CD14-positive monocyte (primary cell): ENCODE measurements around the gene FNDC3A. TPM values are rescaled to one million over a fixed set of nuclear protein-coding genes. Genes with fewer than 3 reads are reported as not detected.

Experiments used
- DNase-seq, 3 donors: peaks; one replicate each; pipeline ENCODE4 v3.0.0-alpha.2; 2011 to 2022
- H2AFZ ChIP-seq: 2 replicates; pipeline ENCODE4 v1.6.0; 2012; ENCODE audit warnings: mild to moderate bottlenecking, low read depth, low read length, inconsistent platforms; ENCODE audit not compliant: insufficient read depth, poor library complexity, severe bottlenecking
- H3K27ac ChIP-seq, 2 donors: 1 replicate in 1 of 2; 2 replicates in 1 of 2; pipeline ENCODE4 v1.5.1; 2012 to 2013; ENCODE audit warnings: low read length in 2 of 2, control low read depth in 1 of 2, inconsistent platforms in 1 of 2, low read depth in 1 of 2, mild to moderate bottlenecking in 1 of 2
- H3K27me3 ChIP-seq, 2 donors: one replicate each; pipeline versions ENCODE4 v1.6.0 to v1.6.1; 2011 to 2013; ENCODE audit warnings: low read length in 2 of 2; ENCODE audit not compliant: control insufficient read depth in 2 of 2, insufficient read depth in 2 of 2
- H3K36me3 ChIP-seq, 2 donors: replicated peaks in 1 of 2; 1 replicate in 1 of 2; 2 replicates in 1 of 2; pipeline versions ENCODE4 v1.5.1 to v1.6.1; 2012 to 2013; ENCODE audit warnings: low read length in 2 of 2, control low read depth in 1 of 2, inconsistent platforms in 1 of 2, mild to moderate bottlenecking in 1 of 2; ENCODE audit not compliant: insufficient read depth in 2 of 2, control insufficient read depth in 1 of 2
- H3K4me1 ChIP-seq, 2 donors: 1 replicate in 1 of 2; 2 replicates in 1 of 2; pipeline versions ENCODE4 v1.5.1 to v1.6.1; 2012 to 2013; ENCODE audit warnings: low read length in 2 of 2, control low read depth in 1 of 2, inconsistent platforms in 1 of 2, mild to moderate bottlenecking in 1 of 2, moderate library complexity in 1 of 2; ENCODE audit not compliant: insufficient read depth in 2 of 2, control insufficient read depth in 1 of 2
- H3K4me2 ChIP-seq: replicated peaks from 2 replicates; pipeline ENCODE3; 2012; ENCODE audit warnings: low read length, moderate library complexity, mild to moderate bottlenecking; ENCODE audit not compliant: poor library complexity, severe bottlenecking; ENCODE audit errors: extremely low read depth
- H3K4me3 ChIP-seq, 3 experiments: fragments of 200-600 bp in 1 of 3; sonication (generic) in 1 of 3; replicated peaks in 1 of 3; 1 replicate in 2 of 3; 2 replicates in 1 of 3; pipeline ENCODE4 v1.5.1; 2011 to 2013; ENCODE audit warnings: low read length in 3 of 3, mild to moderate bottlenecking in 3 of 3, control low read depth in 2 of 3, low read depth in 2 of 3, inconsistent platforms in 1 of 3, moderate library complexity in 1 of 3
- H3K79me2 ChIP-seq: 2 replicates; pipeline ENCODE4 v1.6.0; 2012; ENCODE audit warnings: mild to moderate bottlenecking, control low read depth, inconsistent platforms, low read length, moderate library complexity; ENCODE audit not compliant: insufficient read depth
- H3K9ac ChIP-seq: 2 replicates; pipeline ENCODE4 v1.6.0; 2017; ENCODE audit warnings: low read length, mild to moderate bottlenecking; ENCODE audit not compliant: insufficient read depth, poor library complexity, severe bottlenecking
- H3K9me3 ChIP-seq, 2 donors: replicated peaks in 1 of 2; 1 replicate in 1 of 2; 2 replicates in 1 of 2; pipeline versions ENCODE4 v1.5.1 to v1.6.1; 2012 to 2013; ENCODE audit warnings: low read length in 2 of 2, control low read depth in 1 of 2; ENCODE audit not compliant: control insufficient read depth in 1 of 2, insufficient read depth in 1 of 2
- H4K20me1 ChIP-seq: 2 replicates; pipeline ENCODE4 v1.6.0; 2012; ENCODE audit warnings: mild to moderate bottlenecking, low read length, control low read depth, moderate library complexity; ENCODE audit not compliant: insufficient read depth
- H3K27ac Mint-ChIP-seq, 7 donors: one replicate each; pipeline ENCODE4 v1.8.0; 2020; ENCODE audit warnings: mild to moderate bottlenecking in 7 of 7, mixed read lengths in 7 of 7, moderate library complexity in 6 of 7, inconsistent platforms in 2 of 7
- H3K27me3 Mint-ChIP-seq, 3 donors: one replicate each; pipeline ENCODE4 v1.8.0; 2021 to 2022; ENCODE audit warnings: low read depth in 3 of 3, mild to moderate bottlenecking in 3 of 3, mixed read lengths in 3 of 3, moderate library complexity in 3 of 3, inconsistent platforms in 1 of 3
- H3K36me3 Mint-ChIP-seq, 2 donors: one replicate each; pipeline ENCODE4 v1.8.0; 2020; ENCODE audit warnings: mixed read lengths in 2 of 2, inconsistent platforms in 1 of 2, mild to moderate bottlenecking in 1 of 2
- H3K4me1 Mint-ChIP-seq: one replicate; pipeline ENCODE4 v1.8.0; 2020; ENCODE audit warnings: mild to moderate bottlenecking, mixed read lengths
- H3K4me3 Mint-ChIP-seq, 2 donors: one replicate each; pipeline ENCODE4 v1.8.0; 2020; ENCODE audit warnings: mild to moderate bottlenecking in 2 of 2, mixed read lengths in 2 of 2, moderate library complexity in 1 of 2
- H3K9me3 Mint-ChIP-seq, 7 donors: one replicate each; pipeline ENCODE4 v1.8.0; 2020 to 2022; ENCODE audit warnings: mixed read lengths in 7 of 7, mild to moderate bottlenecking in 6 of 7, moderate library complexity in 6 of 7, inconsistent platforms in 2 of 7
- WGBS: methylation state at CpG from one replicate; pipeline ENCODE4 v1.1.5; 2013; ENCODE audit warnings: missing lambda C conversion rate; ENCODE audit not compliant: insufficient coverage; 5-methylcytosine and 5-hydroxymethylcytosine counted together
- intact Hi-C, 2 donors: fragments of 100-400 bp; cut with micrococcal nuclease; formaldehyde crosslinking; loops; one replicate each; pipeline versions ENCODE4 v1.15.0 to v1.15.1; 2023
- polyA plus RNA-seq, 3 donors: library from polyadenylated mRNA; depleted of rRNA in 1 of 3; unstranded in 2 of 3; stranded (reverse) in 1 of 3; fragments of 300-500 nt in 2 of 3; fragments of >200 nt in 1 of 3; fragmentation: Illumina TruSeq in 2 of 3; gene quantifications; 1 replicate in 2 of 3; 2 replicates in 1 of 3; pipeline ENCODE4 v1.2.3, GENCODE V29; 2012 to 2021
- TF ChIP-seq, protein P1 (sequence below): fragments of 200-600 bp; IDR thresholded peaks from one replicate; pipeline ENCODE4 v1.8.0; 2022; ENCODE audit warnings: antibody characterized with exemption, mild to moderate bottlenecking

The FNDC3A gene
- polyA plus RNA-seq, 3 donors: 8.3 to 27.0 (median 12.0) TPM

DNA sequence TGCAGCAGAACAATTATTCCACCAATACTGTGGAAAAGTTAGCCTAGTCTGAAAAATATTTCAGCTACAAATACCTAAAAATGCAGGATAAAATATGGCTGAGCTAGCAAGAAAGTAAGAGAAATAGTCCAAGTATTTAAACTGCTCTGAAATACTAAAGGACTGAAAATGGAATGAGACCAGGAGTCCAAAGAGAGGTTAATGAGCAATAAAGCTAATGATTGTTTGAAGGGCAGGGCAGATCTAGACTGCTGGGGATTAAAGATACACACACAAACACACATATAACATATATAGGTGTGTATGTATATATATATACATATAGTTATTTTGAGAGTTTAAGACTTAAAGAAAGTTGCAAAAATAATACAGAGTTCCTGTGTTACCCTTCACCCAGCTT is 269.4 kb downstream of the FNDC3A start:
- Histone ChIP-seq H3K36me3 (no peaks in the 10 kb centered on the region), H3K4me1 (peaks cover 11 to 18% of the 10 kb centered on the region in 2 donors), H3K4me2 (no peak overlapping the region), H4K20me1 (no peaks in the 10 kb centered on the region), H3K27me3 (no peaks in the 10 kb centered on the region), H3K4me3 (no peak overlapping the region), H3K27ac (no peak overlapping the region), H3K9me3 (peaks cover 0 to 8% of the 10 kb centered on the region in 2 donors), H2AFZ (no peak overlapping the region), H3K79me2 (peaks cover 16% of the 10 kb centered on the region), H3K9ac (no peak overlapping the region)
- H3K4me3 Mint-ChIP-seq: no peak overlapping the region
- DNase-seq: no peak
- intact Hi-C loops: loop anchor here in 1 of 2 donors (10.0 kb wide), 1 partner anchor 200 kb away; the partner anchor contains the start of genes CAB39L and SETDB2
- TF ChIP-seq, protein P1, sequence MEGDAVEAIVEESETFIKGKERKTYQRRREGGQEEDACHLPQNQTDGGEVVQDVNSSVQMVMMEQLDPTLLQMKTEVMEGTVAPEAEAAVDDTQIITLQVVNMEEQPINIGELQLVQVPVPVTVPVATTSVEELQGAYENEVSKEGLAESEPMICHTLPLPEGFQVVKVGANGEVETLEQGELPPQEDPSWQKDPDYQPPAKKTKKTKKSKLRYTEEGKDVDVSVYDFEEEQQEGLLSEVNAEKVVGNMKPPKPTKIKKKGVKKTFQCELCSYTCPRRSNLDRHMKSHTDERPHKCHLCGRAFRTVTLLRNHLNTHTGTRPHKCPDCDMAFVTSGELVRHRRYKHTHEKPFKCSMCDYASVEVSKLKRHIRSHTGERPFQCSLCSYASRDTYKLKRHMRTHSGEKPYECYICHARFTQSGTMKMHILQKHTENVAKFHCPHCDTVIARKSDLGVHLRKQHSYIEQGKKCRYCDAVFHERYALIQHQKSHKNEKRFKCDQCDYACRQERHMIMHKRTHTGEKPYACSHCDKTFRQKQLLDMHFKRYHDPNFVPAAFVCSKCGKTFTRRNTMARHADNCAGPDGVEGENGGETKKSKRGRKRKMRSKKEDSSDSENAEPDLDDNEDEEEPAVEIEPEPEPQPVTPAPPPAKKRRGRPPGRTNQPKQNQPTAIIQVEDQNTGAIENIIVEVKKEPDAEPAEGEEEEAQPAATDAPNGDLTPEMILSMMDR: no peak
- peaks cover 5 to 9% of the 10 kb centered on the region in 2 donors for H3K36me3 Mint-ChIP-seq
- peaks cover 18% of the 10 kb centered on the region for H3K4me1 Mint-ChIP-seq
- H3K27me3 Mint-ChIP-seq: peaks cover 0 to 4% (median 2%) of the 10 kb centered on the region in 3 donors
- H3K9me3 Mint-ChIP-seq: peaks cover 2 to 15% (median 9%) of the 10 kb centered on the region in 7 donors
- no peak overlapping the region for H3K27ac Mint-ChIP-seq

DNA sequence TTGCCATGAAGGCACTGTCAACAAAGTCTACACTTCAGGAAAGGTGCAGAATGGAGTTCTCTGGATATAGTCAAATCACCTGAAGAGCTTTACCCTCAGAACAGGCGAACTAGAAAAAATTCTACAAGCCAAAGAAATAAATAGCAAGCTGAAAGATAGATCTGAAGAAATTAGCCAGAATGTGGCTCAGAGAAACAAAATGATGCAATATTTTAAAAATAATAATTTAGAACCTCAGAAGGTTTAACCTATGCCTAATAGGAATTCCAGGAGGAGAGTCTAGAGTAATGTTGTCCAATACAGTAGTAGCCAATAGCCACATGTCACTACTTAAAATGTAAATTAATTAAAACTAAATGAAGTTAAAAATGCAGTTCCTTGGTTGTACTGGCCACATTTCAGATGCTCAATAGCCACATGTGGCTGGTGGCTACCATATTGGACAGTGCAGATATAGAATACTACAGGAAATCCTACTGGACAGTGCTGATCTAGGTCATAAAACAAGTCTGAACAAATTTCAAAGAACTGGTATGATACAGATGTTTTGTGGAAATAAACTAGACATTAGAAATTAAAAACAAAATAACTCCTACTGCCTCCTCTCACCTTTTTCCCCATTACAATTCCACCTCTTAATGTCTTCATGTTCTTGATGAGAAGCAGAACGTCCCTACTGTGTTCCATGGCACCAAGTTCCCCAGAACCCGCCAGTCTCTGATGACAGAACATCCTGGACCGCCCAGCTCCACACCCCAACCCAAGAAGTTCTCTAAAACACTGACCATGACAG is 271.3 kb downstream of the FNDC3A start:
- peak overlapping the region; percentile 98 to 100 (median 99) for H3K27ac Mint-ChIP-seq
- TF ChIP-seq, protein P1: no peak
- H2AFZ ChIP-seq: peak overlapping the region; percentile 79
- peak overlapping the region; percentile 99 for H3K4me3 Mint-ChIP-seq
- H3K4me2 ChIP-seq: peak overlapping the region; percentile 93
- no peaks in the 10 kb centered on the region for H3K27me3 ChIP-seq
- H3K27ac ChIP-seq: peak overlapping the region; percentile 86 to 97
- peaks cover under 1 to 11% (median 7%) of the 10 kb centered on the region in 7 donors for H3K9me3 Mint-ChIP-seq
- H3K9ac ChIP-seq: peak overlapping the region; percentile 93
- 0% methylated on average over 3 of the region's 4 CpGs for WGBS
- H4K20me1 ChIP-seq: no peaks in the 10 kb centered on the region
- H3K9me3 ChIP-seq: peaks cover 0 to 8% of the 10 kb centered on the region in 2 donors
- H3K36me3 Mint-ChIP-seq: peaks cover 12 to 17% of the 10 kb centered on the region in 2 donors
- peaks cover 18 to 22% of the 10 kb centered on the region in 2 donors for H3K4me1 ChIP-seq
- peak in 2 of 3 donors; percentile 82 to 84 for DNase-seq
- intact Hi-C loops: loop anchor here in 1 of 2 donors (10.0 kb wide), 1 partner anchor 198 kb away; the partner anchor contains the start of genes CAB39L and SETDB2
- H3K27me3 Mint-ChIP-seq: peaks cover 0 to 4% (median 2%) of the 10 kb centered on the region in 3 donors
- H3K79me2 ChIP-seq: peaks cover 35% of the 10 kb centered on the region
- peaks cover 26% of the 10 kb centered on the region for H3K4me1 Mint-ChIP-seq
- H3K36me3 ChIP-seq: peaks cover 2 to 4% of the 10 kb centered on the region in 2 donors
- peak overlapping the region; percentile 56 to 91 (median 74) for H3K4me3 ChIP-seq
